Liver (tissue), 9 donors: ENCODE results near the gene SPATS1. TPM values are rescaled to one million over a fixed set of nuclear protein-coding genes. Genes with fewer than 3 reads are reported as not detected.

Source experiments
- DNase-seq: peaks from one replicate; pipeline ENCODE4 v3.0.0-alpha.2; 2017; ENCODE audit warnings: low spot score
- H3K27ac ChIP-seq, 2 donors: one replicate each; pipeline ENCODE4 v1.7.0; 2013; ENCODE audit warnings: inconsistent platforms in 2 of 2, low read length in 2 of 2, control low read depth in 1 of 2, low read depth in 1 of 2, mild to moderate bottlenecking in 1 of 2
- H3K27me3 ChIP-seq, 4 donors: one replicate each; pipeline versions ENCODE4 v1.6.1 to v1.7.0; 2013; ENCODE audit warnings: low read length in 3 of 4, inconsistent platforms in 1 of 4, mild to moderate bottlenecking in 1 of 4, moderate library complexity in 1 of 4; ENCODE audit not compliant: control insufficient read depth in 4 of 4, insufficient read depth in 4 of 4
- H3K36me3 ChIP-seq, 4 donors: one replicate each; pipeline versions ENCODE4 v1.6.1 to v1.7.0; 2013; ENCODE audit warnings: low read length in 3 of 4, mild to moderate bottlenecking in 3 of 4, low read depth in 1 of 4, moderate library complexity in 1 of 4; ENCODE audit not compliant: control insufficient read depth in 4 of 4, insufficient read depth in 3 of 4
- H3K4me1 ChIP-seq, 4 donors: one replicate each; pipeline versions ENCODE4 v1.6.1 to v1.7.0; 2013; ENCODE audit warnings: low read length in 3 of 4, mild to moderate bottlenecking in 3 of 4, moderate library complexity in 1 of 4; ENCODE audit not compliant: control insufficient read depth in 4 of 4, insufficient read depth in 4 of 4
- H3K4me3 ChIP-seq, 3 donors: one replicate each; pipeline versions ENCODE4 v1.6.1 to v1.7.0; 2013; ENCODE audit warnings: low read length in 3 of 3, control low read depth in 1 of 3, low read depth in 1 of 3, mild to moderate bottlenecking in 1 of 3
- H3K9ac ChIP-seq, 2 donors: one replicate each; pipeline ENCODE4 v1.7.0; 2013; ENCODE audit warnings: low read length in 2 of 2, mild to moderate bottlenecking in 2 of 2, moderate library complexity in 2 of 2, control low read depth in 1 of 2, low read depth in 1 of 2
- H3K9me3 ChIP-seq, 4 donors: one replicate each; pipeline versions ENCODE4 v1.6.1 to v1.7.0; 2013; ENCODE audit warnings: low read length in 3 of 4; ENCODE audit not compliant: control insufficient read depth in 4 of 4
- ATF3 ChIP-seq: IDR thresholded peaks from 2 replicates; pipeline ENCODE4 v1.6.1; 2016; ENCODE audit warnings: antibody characterized with exemption
- CTCF ChIP-seq: fragments of 150-350 bp; IDR thresholded peaks from 2 replicates; pipeline ENCODE4 v1.5.1; 2017; ENCODE audit warnings: improper control_type of control experiment, low read depth, low read length; ENCODE audit not compliant: missing input control
- FOXA1 ChIP-seq: IDR thresholded peaks from 2 replicates; pipeline ENCODE4 v1.6.1; 2016; ENCODE audit warnings: antibody characterized with exemption
- FOXA2 ChIP-seq: IDR thresholded peaks from 2 replicates; pipeline ENCODE4 v1.6.1; 2016; ENCODE audit warnings: antibody characterized with exemption
- GABPA ChIP-seq, 2 donors: IDR thresholded peaks in 1 of 2; conservative IDR thresholded peaks in 1 of 2; 2 replicates each; pipeline ENCODE4 v1.6.1; 2016; ENCODE audit warnings: antibody characterized with exemption in 2 of 2, mild to moderate bottlenecking in 1 of 2, moderate library complexity in 1 of 2
- HNF4A ChIP-seq, 2 donors: conservative IDR thresholded peaks; 2 replicates each; pipeline ENCODE4 v1.6.1; 2016; ENCODE audit warnings: antibody characterized with exemption in 2 of 2, mild to moderate bottlenecking in 2 of 2
- JUND ChIP-seq, 2 donors: IDR thresholded peaks; 2 replicates each; pipeline ENCODE4 v1.6.1; 2016; ENCODE audit warnings: antibody characterized with exemption in 2 of 2
- MAX ChIP-seq: IDR thresholded peaks from 2 replicates; pipeline ENCODE4 v1.6.1; 2016; ENCODE audit warnings: antibody characterized with exemption
- NR2F2 ChIP-seq: IDR thresholded peaks from 2 replicates; pipeline ENCODE4 v1.6.1; 2016; ENCODE audit warnings: antibody characterized with exemption
- RAD21 ChIP-seq, 2 donors: IDR thresholded peaks; 2 replicates each; pipeline ENCODE4 v1.6.1; 2016; ENCODE audit warnings: antibody characterized with exemption in 2 of 2, mild to moderate bottlenecking in 2 of 2
- REST ChIP-seq: IDR thresholded peaks from 2 replicates; pipeline ENCODE4 v1.6.1; 2016; ENCODE audit warnings: antibody characterized with exemption, mild to moderate bottlenecking
- RXRA ChIP-seq, 2 donors: IDR thresholded peaks; 2 replicates each; pipeline ENCODE4 v1.6.1; 2017 to 2018; ENCODE audit warnings: antibody characterized with exemption in 2 of 2, mild to moderate bottlenecking in 1 of 2
- YY1 ChIP-seq: IDR thresholded peaks from 2 replicates; pipeline ENCODE4 v1.6.1; 2016; ENCODE audit warnings: antibody characterized with exemption, mild to moderate bottlenecking
- ZBTB33 ChIP-seq: IDR thresholded peaks from 2 replicates; pipeline ENCODE4 v1.6.1; 2016; ENCODE audit warnings: antibody characterized with exemption
- WGBS: extraction: QIAGEN DNeasy Blood & Tissue Kit; methylation state at CpG from one replicate; pipeline ENCODE4 v1.1.7; 2013; 5-methylcytosine and 5-hydroxymethylcytosine counted together
- polyA plus RNA-seq, 2 donors: library from polyadenylated mRNA; stranded (reverse) in 1 of 2; unstranded in 1 of 2; fragments of 200-250 nt in 1 of 2; fragments of >200 nt in 1 of 2; fragmentation: Nextera tagmentation in 1 of 2; extraction: Ambion mirVana in 1 of 2; gene quantifications; one replicate each; pipeline versions ENCODE4 v1.2.1 to v1.2.3, GENCODE V29; 2013 to 2015
- total RNA-seq, 2 donors: library from RNA; depleted of rRNA; stranded (reverse); fragments of >200 nt; gene quantifications; one replicate each; pipeline ENCODE4 v1.2.3, GENCODE V29; 2014
- donor health status: healthy.
- donor health status: healthy.
- donor health status: healthy.
- donor health status: healthy.
- donor health status: healthy.

The SPATS1 gene
- total and polyA plus RNA-seq, 4 donors = not detected

- H3K4me1 ChIP-seq = peaks cover 4 to 10% (median 8%) of the 10 kb centered on the region in 4 donors
- H3K36me3 ChIP-seq = peaks cover 9 to 45% (median 20%) of the 10 kb centered on the region in 4 donors
- no peak overlapping the region for H3K9ac ChIP-seq
- H3K9me3 ChIP-seq = no peaks in the 10 kb centered on the region
- 95% methylated on average over 2 of the region's 2 CpGs for WGBS
- no peak overlapping the region for H3K4me3 ChIP-seq
- TF ChIP-seq FOXA1 (no peak), ATF3 (no peak)
- H3K27ac ChIP-seq = no peak overlapping the region
- no peak for DNase-seq
- H3K27me3 ChIP-seq = no peaks in the 10 kb centered on the region
Measured at GRCh38 chr6:44311304-44311703, 31.1 kb upstream of the SPATS1 start.

- peaks cover 9 to 41% (median 18%) of the 10 kb centered on the region in 4 donors for H3K36me3 ChIP-seq
- no peak overlapping the region for H3K9ac ChIP-seq
- no peak for TF ChIP-seq ZBTB33
- TF ChIP-seq MAX = no peak
- TF ChIP-seq GABPA (IDR thresholded peaks at IDR 0.05 in 1 of 2, conservative IDR thresholded peaks at IDR 0.05 in 1 of 2) = no peak
- no peak for TF ChIP-seq RAD21 (IDR thresholded peaks at IDR 0.05)
- no peak for TF ChIP-seq YY1
- no peak overlapping the region for H3K27ac ChIP-seq
- H3K27me3 ChIP-seq = no peaks in the 10 kb centered on the region
- no peaks in the 10 kb centered on the region for H3K9me3 ChIP-seq
- WGBS = 92% methylated on average over 3 of the region's 3 CpGs
- H3K4me3 ChIP-seq = no peak overlapping the region
- DNase-seq = no peak
- H3K4me1 ChIP-seq = peaks cover 4 to 10% (median 8%) of the 10 kb centered on the region in 4 donors
Measured at GRCh38 chr6:44311767-44312166, 30.7 kb upstream of the SPATS1 start.

- Histone ChIP-seq H3K27ac (peak within 1 kb of the TSS; percentile 32 to 71), H3K27me3 (no peaks in the 10 kb centered on the region), H3K9me3 (no peaks in the 10 kb centered on the region), H3K36me3 (peaks cover 9 to 27% (median 16%) of the 10 kb centered on the region in 4 donors), H3K4me1 (peaks cover 4 to 16% (median 8%) of the 10 kb centered on the region in 4 donors), H3K4me3 (peak within 1 kb of the TSS; percentile 66 to 96 (median 90)), H3K9ac (peak within 1 kb of the TSS; percentile 83 to 93)
- DNase-seq = peak; percentile 95
- WGBS = 3% methylated on average over 52 of the region's 52 CpGs
- TF ChIP-seq RAD21 (IDR thresholded peaks at IDR 0.05) (peak; percentile 44 to 63), RXRA (IDR thresholded peaks at IDR 0.05) (peak in 1 of 2 donors; percentile 44), ZBTB33 (no peak), REST (peak; percentile 59), NR2F2 (no peak), HNF4A (conservative IDR thresholded peaks at IDR 0.05) (peak; percentile 17 to 31), MAX (no peak), JUND (IDR thresholded peaks at IDR 0.05) (no peak), CTCF (peak; percentile 92), FOXA2 (no peak), FOXA1 (peak; percentile 49), ATF3 (no peak)
Measured at GRCh38 chr6:44312901-44313788, 29.3 kb upstream of the SPATS1 start, which contains the start of gene AARS2. TSS of gene AARS2 (minus strand) at chr6:44313347. CDS start at chr6:44313323, 24 bp downstream.
